GM19372 (cell line): ENCODE measurements around the gene RIPOR3.

Experiments
- ATAC-seq: cut with Tn5 transposase; IDR thresholded peaks from one replicate; pipeline ENCODE4 v1.9.1; 2021; ENCODE audit warnings: mild to moderate bottlenecking, low read depth, moderate library complexity; ENCODE audit not compliant: unreplicated experiment

RIPOR3 gene

DNA sequence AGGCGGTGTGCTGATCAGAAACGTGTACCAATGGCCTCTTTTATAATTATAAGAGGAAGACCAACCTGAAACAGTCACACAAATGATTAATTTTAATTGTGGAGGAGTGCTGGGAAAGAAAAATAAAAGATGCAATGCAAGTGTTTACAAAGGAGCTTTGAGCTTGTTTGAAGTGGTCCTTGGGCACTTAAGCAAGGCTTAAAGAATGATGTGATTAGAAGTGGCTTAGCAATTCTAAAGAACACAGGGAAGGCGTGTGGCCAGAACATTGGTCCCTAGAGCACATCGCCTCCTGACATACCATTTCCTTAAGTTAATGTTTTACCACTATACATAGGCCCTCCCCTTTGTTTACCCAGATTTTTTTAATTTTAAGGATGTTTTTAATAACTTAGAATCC, 155.0 kb downstream of the RIPOR3 start:
- no peak for ATAC-seq
